Smooth muscle cell (in vitro differentiated cells): ENCODE measurements around the gene PPP2R3A. TPM values are rescaled to one million over a fixed set of nuclear protein-coding genes. Genes with fewer than 3 reads are reported as not detected.

Experiments
- DNase-seq: peaks from one replicate; lab custom pipeline; 2025; ENCODE audit not compliant: unreplicated experiment; lab: John Stamatoyannopoulos, UW
- H2AFZ ChIP-seq: fragments of 200-600 bp; sonication (generic); 2 replicates; pipeline ENCODE4 v1.6.0; 2016; ENCODE audit warnings: antibody characterized with exemption, low read depth, mild to moderate bottlenecking
- H3F3A ChIP-seq: fragments of 200-600 bp; sonication (generic); 2 replicates; pipeline ENCODE4 v1.6.0; 2017; ENCODE audit warnings: antibody characterized with exemption, low read depth
- H3K27ac ChIP-seq: fragments of 200-600 bp; sonication (generic); 2 replicates; pipeline ENCODE4 v1.5.1; 2016; ENCODE audit warnings: low read depth, mild to moderate bottlenecking
- H3K27me3 ChIP-seq: fragments of 200-600 bp; sonication (generic); 2 replicates; pipeline ENCODE4 v1.6.1; 2016; ENCODE audit warnings: low read depth, mild to moderate bottlenecking
- H3K36me3 ChIP-seq: fragments of 200-600 bp; sonication (generic); 2 replicates; pipeline ENCODE4 v1.5.1; 2016; ENCODE audit warnings: low read depth
- H3K4me1 ChIP-seq: fragments of 200-600 bp; sonication (generic); 2 replicates; pipeline ENCODE4 v1.5.1; 2016; ENCODE audit warnings: low read depth
- H3K4me2 ChIP-seq: fragments of 200-600 bp; sonication (generic); 2 replicates; pipeline ENCODE4 v1.6.0; 2016; ENCODE audit warnings: mild to moderate bottlenecking
- H3K4me3 ChIP-seq: fragments of 200-600 bp; sonication (generic); 2 replicates; pipeline ENCODE4 v1.5.1; 2016; ENCODE audit warnings: mild to moderate bottlenecking
- H3K79me2 ChIP-seq: fragments of 200-600 bp; sonication (generic); 2 replicates; pipeline ENCODE4 v1.6.0; 2016; ENCODE audit warnings: low read depth, mild to moderate bottlenecking
- H3K9ac ChIP-seq: fragments of 200-600 bp; sonication (generic); 2 replicates; pipeline ENCODE4 v1.6.0; 2016; ENCODE audit warnings: low read depth
- H3K9me3 ChIP-seq: fragments of 200-600 bp; sonication (generic); replicated peaks from 2 replicates; pipeline ENCODE4 v1.5.1; 2016; ENCODE audit warnings: low read depth
- H4K20me1 ChIP-seq: fragments of 200-600 bp; sonication (generic); 2 replicates; pipeline ENCODE4 v1.6.0; 2016; ENCODE audit warnings: low read depth
- CTCF ChIP-seq: fragments of 200-600 bp; sonication (generic); IDR thresholded peaks from 2 replicates; pipeline ENCODE4 v1.5.1; 2017; ENCODE audit warnings: borderline replicate concordance, mild to moderate bottlenecking, antibody characterized with exemption; ENCODE audit not compliant: insufficient read depth, poor library complexity, severe bottlenecking
- WGBS: methylation state at CpG from one replicate; pipeline ENCODE4 v1.1.7; 2016; ENCODE audit warnings: low lambda C conversion rate; 5-methylcytosine and 5-hydroxymethylcytosine counted together
- polyA plus RNA-seq: library from polyadenylated mRNA; unstranded; fragments of >200 nt; fragmentation: Nextera tagmentation; extraction: Ambion mirVana; gene quantifications from 2 replicates; pipeline ENCODE4 v1.2.1, GENCODE V29; 2016
- total RNA-seq: library from RNA; depleted of rRNA; stranded (reverse); fragments of >200 nt; gene quantifications from 2 replicates; pipeline ENCODE4 v1.2.3, GENCODE V29; 2014

The PPP2R3A gene
- total and polyA plus RNA-seq, 2 experiments from 2014 or later, result 8.0 to 24.7 TPM

GRCh38 chr3:136069933-136070332 is 104.4 kb downstream of the PPP2R3A start:
- no peaks in the 10 kb centered on the region for H3K36me3 ChIP-seq
- H3K4me1 ChIP-seq, result peaks cover 6% of the 10 kb centered on the region
- no peak for TF ChIP-seq CTCF
- no peaks in the 10 kb centered on the region for H3F3A ChIP-seq
- 90% methylated on average over 5 of the region's 5 CpGs for WGBS
- no peak overlapping the region for H3K9ac ChIP-seq
- no peaks in the 10 kb centered on the region for H3K9me3 ChIP-seq
- H3K4me2 ChIP-seq, result no peak overlapping the region
- H3K79me2 ChIP-seq, result no peaks in the 10 kb centered on the region
- no peak overlapping the region for H3K4me3 ChIP-seq
- H3K27ac ChIP-seq, result peak overlapping the region; percentile 72
- DNase-seq, result no peak
- no peaks in the 10 kb centered on the region for H4K20me1 ChIP-seq
- H3K27me3 ChIP-seq, result no peaks in the 10 kb centered on the region
- no peak overlapping the region for H2AFZ ChIP-seq

GRCh38 chr3:136070334-136070733 is 104.8 kb downstream of the PPP2R3A start:
- peaks cover 6% of the 10 kb centered on the region for H3K4me1 ChIP-seq
- H3K9me3 ChIP-seq, result no peaks in the 10 kb centered on the region
- no peak overlapping the region for H2AFZ ChIP-seq
- H3K79me2 ChIP-seq, result no peaks in the 10 kb centered on the region
- H4K20me1 ChIP-seq, result no peaks in the 10 kb centered on the region
- no peaks in the 10 kb centered on the region for H3K27me3 ChIP-seq
- 30% methylated on average over 3 of the region's 3 CpGs for WGBS
- no peak overlapping the region for H3K9ac ChIP-seq
- H3K4me3 ChIP-seq, result no peak overlapping the region
- no peak for TF ChIP-seq CTCF
- H3K27ac ChIP-seq, result peak overlapping the region; percentile 72
- H3K36me3 ChIP-seq, result no peaks in the 10 kb centered on the region
- no peaks in the 10 kb centered on the region for H3F3A ChIP-seq
- DNase-seq, result no peak
- H3K4me2 ChIP-seq, result no peak overlapping the region

GRCh38 chr3:136070953-136071949 is 105.7 kb downstream of the PPP2R3A start:
- Histone ChIP-seq H3F3A (no peaks in the 10 kb centered on the region), H3K4me3 (no peak overlapping the region), H3K9me3 (no peaks in the 10 kb centered on the region), H4K20me1 (no peaks in the 10 kb centered on the region), H3K4me1 (peaks cover 6% of the 10 kb centered on the region), H3K36me3 (no peaks in the 10 kb centered on the region), H3K9ac (peak overlapping the region; percentile 44), H3K27ac (peak overlapping the region; percentile 72), H3K79me2 (no peaks in the 10 kb centered on the region), H2AFZ (no peak overlapping the region), H3K27me3 (no peaks in the 10 kb centered on the region), H3K4me2 (peak overlapping the region; percentile 58)
- whole genome bisulfite sequencing, result 27% methylated on average over 9 of the region's 9 CpGs
- DNase-seq, result no peak
- TF ChIP-seq CTCF, result peak; percentile 7
